ENCODE measurements around the gene WDR64.

Gene WDR64

GRCh38 chr1:241614572-241614971, 37.5 kb upstream of the WDR64 start:
- Histone ChIP-seq H3K4me1 (ENCODE audit: control insufficient read depth, insufficient read depth, low read length) (peaks cover 17% of the 10 kb centered on the region), H3K9ac (ENCODE audit: low read length) (no peak overlapping the region), H3K27me3 (ENCODE audit: control insufficient read depth, insufficient read depth, low read length) (no peaks in the 10 kb centered on the region), H3K4me3 (ENCODE audit: low read length) (no peak overlapping the region), H3K9me3 (ENCODE audit: control insufficient read depth, low read length) (no peaks in the 10 kb centered on the region), H3K36me3 (ENCODE audit: control insufficient read depth, insufficient read depth, low read length) (no peaks in the 10 kb centered on the region)

GRCh38 chr1:241615043-241615974, 36.8 kb upstream of the WDR64 start:
- peaks cover 12% of the 10 kb centered on the region for H3K4me1 ChIP-seq (ENCODE audit: control insufficient read depth, insufficient read depth, low read length)
- no peak overlapping the region for H3K4me3 ChIP-seq (ENCODE audit: low read length)
- H3K27me3 ChIP-seq (ENCODE audit: control insufficient read depth, insufficient read depth, low read length), result no peaks in the 10 kb centered on the region
- no peak overlapping the region for H3K9ac ChIP-seq (ENCODE audit: low read length)
- H3K9me3 ChIP-seq (ENCODE audit: control insufficient read depth, low read length), result no peaks in the 10 kb centered on the region
- no peaks in the 10 kb centered on the region for H3K36me3 ChIP-seq (ENCODE audit: control insufficient read depth, insufficient read depth, low read length)

DNA sequence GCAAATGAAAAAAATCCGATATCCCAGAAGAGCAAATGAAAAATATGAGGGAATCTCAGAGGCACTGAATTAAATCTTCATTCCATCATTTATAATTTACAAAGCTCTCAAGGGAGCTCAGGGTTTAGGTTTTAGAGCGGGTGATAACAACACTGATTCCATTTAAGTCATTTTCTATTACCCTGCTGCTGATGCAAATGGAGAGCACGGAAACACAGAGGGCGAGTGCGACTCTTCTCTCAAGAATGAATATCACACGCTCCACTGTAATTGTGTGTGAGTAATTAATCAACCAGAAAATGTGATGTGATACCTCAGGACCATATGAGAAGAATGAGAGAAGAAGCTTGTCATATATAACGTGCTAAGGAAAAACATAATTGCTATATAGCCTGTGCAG, 34.7 kb upstream of the WDR64 start:
- no peaks in the 10 kb centered on the region for H3K4me1 ChIP-seq (ENCODE audit: control insufficient read depth, insufficient read depth, low read length)
- H3K9me3 ChIP-seq (ENCODE audit: control insufficient read depth, low read length), result no peaks in the 10 kb centered on the region
- no peaks in the 10 kb centered on the region for H3K36me3 ChIP-seq (ENCODE audit: control insufficient read depth, insufficient read depth, low read length)
- no peak overlapping the region for H3K9ac ChIP-seq (ENCODE audit: low read length)
- H3K27me3 ChIP-seq (ENCODE audit: control insufficient read depth, insufficient read depth, low read length), result no peaks in the 10 kb centered on the region
- H3K4me3 ChIP-seq (ENCODE audit: low read length), result no peak overlapping the region

DNA sequence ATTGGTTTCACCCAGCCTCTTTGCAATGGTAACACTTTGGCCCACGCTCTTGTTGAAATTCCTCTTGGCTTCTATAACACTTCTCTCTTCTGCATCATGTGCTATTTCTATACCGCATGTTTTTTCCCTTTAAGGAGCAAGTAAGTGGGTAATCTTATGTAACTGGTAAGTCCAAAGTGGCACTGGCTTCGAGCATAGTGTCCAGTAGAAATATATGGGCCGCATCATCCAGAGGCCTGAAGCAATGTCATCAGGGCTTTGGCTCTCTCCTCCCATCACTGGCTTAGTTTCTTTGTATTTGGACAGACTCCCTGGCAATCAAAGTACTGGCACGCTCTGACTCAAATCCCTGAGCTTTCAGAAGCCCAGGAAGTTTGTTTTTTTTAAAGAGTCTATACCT, 29.4 kb upstream of the WDR64 start:
- no peaks in the 10 kb centered on the region for H3K36me3 ChIP-seq (ENCODE audit: control insufficient read depth, insufficient read depth, low read length)
- peaks cover 13% of the 10 kb centered on the region for H3K4me1 ChIP-seq (ENCODE audit: control insufficient read depth, insufficient read depth, low read length)
- H3K9me3 ChIP-seq (ENCODE audit: control insufficient read depth, low read length), result no peaks in the 10 kb centered on the region
- no peak overlapping the region for H3K4me3 ChIP-seq (ENCODE audit: low read length)
- H3K9ac ChIP-seq (ENCODE audit: low read length), result no peak overlapping the region
- no peaks in the 10 kb centered on the region for H3K27me3 ChIP-seq (ENCODE audit: control insufficient read depth, insufficient read depth, low read length)

GRCh38 chr1:241624935-241625334, 27.1 kb upstream of the WDR64 start:
- Histone ChIP-seq H3K9me3 (ENCODE audit: control insufficient read depth, low read length) (no peaks in the 10 kb centered on the region), H3K9ac (ENCODE audit: low read length) (no peak overlapping the region), H3K36me3 (ENCODE audit: control insufficient read depth, insufficient read depth, low read length) (no peaks in the 10 kb centered on the region), H3K27me3 (ENCODE audit: control insufficient read depth, insufficient read depth, low read length) (no peaks in the 10 kb centered on the region), H3K4me1 (ENCODE audit: control insufficient read depth, insufficient read depth, low read length) (peaks cover 13% of the 10 kb centered on the region), H3K4me3 (ENCODE audit: low read length) (no peak overlapping the region)

- Histone ChIP-seq H3K9me3 (ENCODE audit: control insufficient read depth, low read length) (no peaks in the 10 kb centered on the region), H3K27me3 (ENCODE audit: control insufficient read depth, insufficient read depth, low read length) (no peaks in the 10 kb centered on the region), H3K4me3 (ENCODE audit: low read length) (no peak overlapping the region), H3K36me3 (ENCODE audit: control insufficient read depth, insufficient read depth, low read length) (no peaks in the 10 kb centered on the region), H3K9ac (ENCODE audit: low read length) (no peak overlapping the region), H3K4me1 (ENCODE audit: control insufficient read depth, insufficient read depth, low read length) (peaks cover 13% of the 10 kb centered on the region)
Measured at GRCh38 chr1:241627453-241628259, 24.4 kb upstream of the WDR64 start.

DNA sequence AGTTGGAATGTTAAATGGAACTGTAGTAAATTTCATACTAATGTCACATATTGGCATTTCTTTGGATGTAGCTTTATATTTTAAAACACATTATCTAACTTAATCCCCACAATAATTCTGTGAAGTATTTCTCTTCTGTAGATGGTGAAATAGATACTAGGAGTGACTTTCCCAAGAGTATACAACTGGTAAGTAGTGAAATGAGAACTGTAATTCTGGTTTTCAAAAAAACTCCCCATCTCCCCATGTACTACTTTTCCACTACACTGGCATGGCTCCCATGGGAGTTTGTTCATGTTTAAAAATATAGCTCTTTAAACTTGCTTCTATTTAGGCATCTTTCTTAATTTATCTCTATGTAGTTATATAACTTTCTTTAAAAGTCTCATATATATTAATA, 22.1 kb upstream of the WDR64 start:
- Histone ChIP-seq H3K4me3 (ENCODE audit: low read length) (no peak overlapping the region), H3K27me3 (ENCODE audit: control insufficient read depth, insufficient read depth, low read length) (no peaks in the 10 kb centered on the region), H3K9ac (ENCODE audit: low read length) (no peak overlapping the region), H3K4me1 (ENCODE audit: control insufficient read depth, insufficient read depth, low read length) (no peaks in the 10 kb centered on the region), H3K9me3 (ENCODE audit: control insufficient read depth, low read length) (no peaks in the 10 kb centered on the region), H3K36me3 (ENCODE audit: control insufficient read depth, insufficient read depth, low read length) (no peaks in the 10 kb centered on the region)

DNA sequence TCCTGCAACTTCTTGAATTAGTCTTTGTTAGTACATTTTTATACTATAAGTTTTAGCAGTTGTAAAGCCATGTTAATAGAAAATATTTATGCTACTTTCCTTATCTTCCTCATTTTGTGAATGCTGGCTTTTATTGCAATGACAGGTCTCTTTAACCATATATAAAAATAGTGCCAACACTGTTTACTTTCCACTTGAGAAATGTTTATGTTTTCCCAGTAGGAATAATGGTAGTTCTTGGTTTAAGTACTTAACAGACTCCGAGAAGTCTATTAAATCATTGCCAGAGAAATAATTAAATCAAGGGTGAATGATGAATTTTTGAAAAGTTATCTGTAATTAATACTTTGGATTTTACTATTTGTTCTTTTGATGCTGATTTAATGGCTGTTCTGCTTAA, 21.6 kb upstream of the WDR64 start:
- no peaks in the 10 kb centered on the region for H3K36me3 ChIP-seq (ENCODE audit: control insufficient read depth, insufficient read depth, low read length)
- H3K9ac ChIP-seq (ENCODE audit: low read length), result no peak overlapping the region
- no peaks in the 10 kb centered on the region for H3K27me3 ChIP-seq (ENCODE audit: control insufficient read depth, insufficient read depth, low read length)
- H3K9me3 ChIP-seq (ENCODE audit: control insufficient read depth, low read length), result no peaks in the 10 kb centered on the region
- H3K4me1 ChIP-seq (ENCODE audit: control insufficient read depth, insufficient read depth, low read length), result no peaks in the 10 kb centered on the region
- no peak overlapping the region for H3K4me3 ChIP-seq (ENCODE audit: low read length)

DNA sequence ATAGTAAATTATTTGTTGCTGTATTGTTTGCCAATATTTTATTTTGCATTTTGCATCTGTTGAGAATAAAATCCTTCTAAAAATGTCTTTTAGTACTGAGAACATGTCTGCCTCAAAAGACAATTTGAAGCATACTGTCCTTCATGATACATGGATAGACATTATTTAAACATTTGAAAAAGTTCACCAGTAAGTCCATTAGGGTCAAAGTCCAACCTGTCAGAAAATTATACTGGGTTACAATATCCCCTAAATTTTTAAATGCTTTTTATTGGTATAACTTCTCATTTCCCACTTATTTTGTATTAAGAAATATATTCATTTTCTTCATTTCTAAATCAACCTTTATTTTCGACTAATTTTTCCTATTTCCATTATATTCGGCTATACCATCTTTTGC, 21.2 kb upstream of the WDR64 start:
- H3K9me3 ChIP-seq (ENCODE audit: control insufficient read depth, low read length), result no peaks in the 10 kb centered on the region
- no peaks in the 10 kb centered on the region for H3K36me3 ChIP-seq (ENCODE audit: control insufficient read depth, insufficient read depth, low read length)
- H3K4me3 ChIP-seq (ENCODE audit: low read length), result no peak overlapping the region
- no peak overlapping the region for H3K9ac ChIP-seq (ENCODE audit: low read length)
- H3K4me1 ChIP-seq (ENCODE audit: control insufficient read depth, insufficient read depth, low read length), result no peaks in the 10 kb centered on the region
- H3K27me3 ChIP-seq (ENCODE audit: control insufficient read depth, insufficient read depth, low read length), result no peaks in the 10 kb centered on the region

DNA sequence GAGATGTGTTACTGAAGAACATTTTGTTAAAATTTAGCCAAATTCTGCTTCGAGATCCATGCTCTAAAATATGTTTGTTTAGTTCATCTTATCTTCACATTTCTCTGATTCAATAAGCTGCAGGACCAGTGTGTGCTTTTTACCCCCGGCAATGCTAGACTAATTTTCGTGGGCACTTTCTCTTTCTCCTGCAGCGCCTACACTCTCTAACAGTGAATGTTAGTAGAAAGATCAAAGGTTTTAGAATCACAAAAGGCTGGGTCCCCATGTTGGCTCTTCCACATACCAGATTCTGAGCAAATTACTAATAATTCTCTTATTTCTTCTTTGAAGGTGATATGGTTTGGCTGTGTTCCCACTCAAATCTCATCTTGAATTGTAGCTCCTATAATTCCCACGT, 20.4 kb upstream of the WDR64 start:
- no peak overlapping the region for H3K4me3 ChIP-seq (ENCODE audit: low read length)
- H3K36me3 ChIP-seq (ENCODE audit: control insufficient read depth, insufficient read depth, low read length), result no peaks in the 10 kb centered on the region
- no peaks in the 10 kb centered on the region for H3K4me1 ChIP-seq (ENCODE audit: control insufficient read depth, insufficient read depth, low read length)
- H3K9me3 ChIP-seq (ENCODE audit: control insufficient read depth, low read length), result no peaks in the 10 kb centered on the region
- H3K9ac ChIP-seq (ENCODE audit: low read length), result no peak overlapping the region
- H3K27me3 ChIP-seq (ENCODE audit: control insufficient read depth, insufficient read depth, low read length), result no peaks in the 10 kb centered on the region

GRCh38 chr1:241632987-241633386, 19.1 kb upstream of the WDR64 start:
- H3K36me3 ChIP-seq (ENCODE audit: control insufficient read depth, insufficient read depth, low read length), result no peaks in the 10 kb centered on the region
- no peaks in the 10 kb centered on the region for H3K9me3 ChIP-seq (ENCODE audit: control insufficient read depth, low read length)
- no peaks in the 10 kb centered on the region for H3K27me3 ChIP-seq (ENCODE audit: control insufficient read depth, insufficient read depth, low read length)
- no peak overlapping the region for H3K9ac ChIP-seq (ENCODE audit: low read length)
- peaks cover 3% of the 10 kb centered on the region for H3K4me1 ChIP-seq (ENCODE audit: control insufficient read depth, insufficient read depth, low read length)
- no peak overlapping the region for H3K4me3 ChIP-seq (ENCODE audit: low read length)

- Histone ChIP-seq H3K27me3 (ENCODE audit: control insufficient read depth, insufficient read depth, low read length) (no peaks in the 10 kb centered on the region), H3K4me1 (ENCODE audit: control insufficient read depth, insufficient read depth, low read length) (peaks cover 9% of the 10 kb centered on the region), H3K9me3 (ENCODE audit: control insufficient read depth, low read length) (no peaks in the 10 kb centered on the region), H3K4me3 (ENCODE audit: low read length) (no peak overlapping the region), H3K36me3 (ENCODE audit: control insufficient read depth, insufficient read depth, low read length) (no peaks in the 10 kb centered on the region), H3K9ac (ENCODE audit: low read length) (no peak overlapping the region)
Measured at GRCh38 chr1:241635556-241636152, 16.4 kb upstream of the WDR64 start.
